ENCODE measurements around the gene GPR160.

Gene GPR160

DNA sequence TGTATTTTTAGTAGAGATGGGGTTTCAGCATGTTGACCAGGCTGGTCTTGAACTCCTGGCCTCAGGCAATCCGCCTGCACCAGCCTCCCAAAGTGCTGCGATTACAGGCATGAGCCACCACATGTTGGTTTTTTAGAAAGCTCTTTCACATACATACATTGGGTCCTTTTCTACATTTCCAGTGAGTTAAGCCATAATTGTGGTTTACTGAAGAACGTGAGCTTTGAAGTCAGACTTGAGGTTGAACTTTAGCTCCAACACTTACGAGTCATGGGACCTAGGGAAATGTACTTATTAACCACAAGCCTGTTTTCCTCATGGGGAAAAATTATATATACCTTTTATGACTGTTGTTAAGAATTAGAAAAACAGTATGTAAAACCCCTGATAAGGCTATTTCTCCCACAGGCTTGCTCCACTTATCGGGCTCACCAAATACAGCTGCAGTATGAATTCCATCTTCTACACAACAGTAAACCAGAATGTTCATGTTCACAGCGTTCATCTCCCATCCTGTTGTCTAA is 39.0 kb downstream of the GPR160 start:
- peak overlapping the region; percentile 3 for H3K4me2 ChIP-seq (ENCODE audit: low read depth, low read length, poor library complexity, severe bottlenecking)
- no peaks in the 10 kb centered on the region for H3K36me3 ChIP-seq (ENCODE audit: insufficient read depth, low read length)
- H3K4me3 ChIP-seq (ENCODE audit: low read length, poor library complexity, severe bottlenecking) = no peak overlapping the region

DNA sequence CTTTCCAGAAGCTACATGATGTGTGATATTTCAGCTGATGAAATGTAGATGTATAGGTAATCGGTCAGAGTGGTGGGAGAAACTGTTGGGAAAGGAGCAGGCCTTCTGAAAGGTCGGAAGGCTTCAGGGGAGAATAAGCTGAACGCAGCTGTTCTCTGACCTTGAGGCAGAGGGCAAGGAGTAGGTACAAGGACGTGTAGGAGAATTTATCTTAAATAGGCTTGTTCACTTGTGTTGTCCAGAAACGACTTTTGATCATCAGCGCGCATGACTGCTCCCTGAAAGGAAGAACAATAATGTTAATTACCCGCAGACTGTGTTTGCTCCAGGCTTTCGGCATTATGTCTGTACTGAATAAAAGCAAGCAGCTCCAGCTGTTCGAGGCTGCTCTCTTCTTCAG is 39.6 kb downstream of the GPR160 start:
- no peak overlapping the region for H3K4me3 ChIP-seq (ENCODE audit: low read length, poor library complexity, severe bottlenecking)
- H3F3A ChIP-seq (ENCODE audit: low read depth) = no peaks in the 10 kb centered on the region
- peaks cover 6% of the 10 kb centered on the region for H3K4me1 ChIP-seq (ENCODE audit: insufficient read depth, low read length, poor library complexity, severe bottlenecking)
- H3K36me3 ChIP-seq (ENCODE audit: insufficient read depth, low read length) = no peaks in the 10 kb centered on the region
- H4K20me1 ChIP-seq (ENCODE audit: insufficient read depth, low read length, poor library complexity, severe bottlenecking) = no peaks in the 10 kb centered on the region
- no peaks in the 10 kb centered on the region for H3K79me2 ChIP-seq (ENCODE audit: insufficient read depth, low read length)
- H2AFZ ChIP-seq (ENCODE audit: low read length) = no peak overlapping the region
- no peak overlapping the region for H3K9ac ChIP-seq (ENCODE audit: low read depth, low read length, poor library complexity, severe bottlenecking)
- H3K9me2 ChIP-seq (replicated peaks; ENCODE audit: low read depth, low read length) = no peaks in the 10 kb centered on the region
- H3K4me2 ChIP-seq (ENCODE audit: low read depth, low read length, poor library complexity, severe bottlenecking) = peak overlapping the region; percentile 3
- H3K27me3 ChIP-seq (ENCODE audit: insufficient read depth, low read length, poor library complexity, severe bottlenecking) = peaks cover 5% of the 10 kb centered on the region
- no peaks in the 10 kb centered on the region for H3K9me3 ChIP-seq (ENCODE audit: insufficient read depth, low read depth, low read length)
- TF ChIP-seq, protein P1, sequence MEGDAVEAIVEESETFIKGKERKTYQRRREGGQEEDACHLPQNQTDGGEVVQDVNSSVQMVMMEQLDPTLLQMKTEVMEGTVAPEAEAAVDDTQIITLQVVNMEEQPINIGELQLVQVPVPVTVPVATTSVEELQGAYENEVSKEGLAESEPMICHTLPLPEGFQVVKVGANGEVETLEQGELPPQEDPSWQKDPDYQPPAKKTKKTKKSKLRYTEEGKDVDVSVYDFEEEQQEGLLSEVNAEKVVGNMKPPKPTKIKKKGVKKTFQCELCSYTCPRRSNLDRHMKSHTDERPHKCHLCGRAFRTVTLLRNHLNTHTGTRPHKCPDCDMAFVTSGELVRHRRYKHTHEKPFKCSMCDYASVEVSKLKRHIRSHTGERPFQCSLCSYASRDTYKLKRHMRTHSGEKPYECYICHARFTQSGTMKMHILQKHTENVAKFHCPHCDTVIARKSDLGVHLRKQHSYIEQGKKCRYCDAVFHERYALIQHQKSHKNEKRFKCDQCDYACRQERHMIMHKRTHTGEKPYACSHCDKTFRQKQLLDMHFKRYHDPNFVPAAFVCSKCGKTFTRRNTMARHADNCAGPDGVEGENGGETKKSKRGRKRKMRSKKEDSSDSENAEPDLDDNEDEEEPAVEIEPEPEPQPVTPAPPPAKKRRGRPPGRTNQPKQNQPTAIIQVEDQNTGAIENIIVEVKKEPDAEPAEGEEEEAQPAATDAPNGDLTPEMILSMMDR (conservative IDR thresholded peaks at IDR 0.05; ENCODE audit: low read length) = no peak
- no peak for TF ChIP-seq EZH2phosphoT487 (IDR thresholded peaks at IDR 0.05; ENCODE audit: borderline replicate concordance)

More for the DNA sequence above, 39.0 kb downstream of the GPR160 start:
- Histone ChIP-seq H3K9me3 (ENCODE audit: insufficient read depth, low read depth, low read length) (no peaks in the 10 kb centered on the region), H3K9me2 (replicated peaks; ENCODE audit: low read depth, low read length) (no peaks in the 10 kb centered on the region), H3F3A (ENCODE audit: low read depth) (no peaks in the 10 kb centered on the region), H2AFZ (ENCODE audit: low read length) (no peak overlapping the region), H3K79me2 (ENCODE audit: insufficient read depth, low read length) (no peaks in the 10 kb centered on the region), H4K20me1 (ENCODE audit: insufficient read depth, low read length, poor library complexity, severe bottlenecking) (no peaks in the 10 kb centered on the region), H3K9ac (ENCODE audit: low read depth, low read length, poor library complexity, severe bottlenecking) (no peak overlapping the region), H3K27me3 (ENCODE audit: insufficient read depth, low read length, poor library complexity, severe bottlenecking) (peaks cover 5% of the 10 kb centered on the region), H3K4me1 (ENCODE audit: insufficient read depth, low read length, poor library complexity, severe bottlenecking) (peaks cover 6% of the 10 kb centered on the region)
- no peak for TF ChIP-seq EZH2phosphoT487 (IDR thresholded peaks at IDR 0.05; ENCODE audit: borderline replicate concordance)
- TF ChIP-seq, protein P1 (conservative IDR thresholded peaks at IDR 0.05; ENCODE audit: low read length) = no peak

DNA sequence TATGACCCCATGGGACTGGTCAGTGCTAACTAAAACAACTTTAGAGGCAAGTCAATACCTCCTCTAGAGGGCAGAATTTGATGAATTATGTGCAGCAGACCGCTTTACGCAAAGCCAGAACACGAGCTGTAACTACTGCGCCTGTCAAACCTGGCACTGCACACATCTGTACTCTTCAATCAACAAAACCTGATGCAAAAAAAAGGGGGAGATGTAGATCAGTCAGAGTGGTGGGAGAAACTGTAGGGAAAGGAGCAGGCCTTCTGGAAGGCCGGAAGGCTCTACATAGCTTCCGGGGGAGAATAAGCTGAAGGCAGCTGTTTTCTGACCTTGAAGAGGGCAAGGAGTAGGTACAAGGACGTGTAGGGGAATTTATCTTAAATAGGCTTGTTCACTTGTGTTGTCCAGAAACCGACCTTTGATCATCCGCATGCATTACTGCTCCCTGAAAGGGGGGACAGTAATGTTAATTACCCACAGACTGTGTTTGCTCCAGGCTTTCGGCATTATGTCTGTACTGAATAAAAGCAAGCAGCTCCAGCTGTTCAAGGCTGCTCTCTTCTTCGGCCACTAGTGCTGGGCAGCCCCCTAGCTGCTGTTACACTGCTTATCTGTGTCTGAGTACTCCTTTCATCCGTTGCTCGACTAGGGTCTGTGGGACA is 41.0 kb downstream of the GPR160 start:
- Histone ChIP-seq H3K4me2 (ENCODE audit: low read depth, low read length, poor library complexity, severe bottlenecking) (no peak overlapping the region), H3F3A (ENCODE audit: low read depth) (no peaks in the 10 kb centered on the region)
- TF ChIP-seq, protein P1 (conservative IDR thresholded peaks at IDR 0.05; ENCODE audit: low read length) = peak; percentile 56
- TF ChIP-seq EZH2phosphoT487 (IDR thresholded peaks at IDR 0.05; ENCODE audit: borderline replicate concordance) = no peak

More for the DNA sequence above, 41.0 kb downstream of the GPR160 start:
- H3K36me3 ChIP-seq (ENCODE audit: insufficient read depth, low read length) = no peaks in the 10 kb centered on the region
- H4K20me1 ChIP-seq (ENCODE audit: insufficient read depth, low read length, poor library complexity, severe bottlenecking) = no peaks in the 10 kb centered on the region
- no peak overlapping the region for H3K9ac ChIP-seq (ENCODE audit: low read depth, low read length, poor library complexity, severe bottlenecking)
- H3K79me2 ChIP-seq (ENCODE audit: insufficient read depth, low read length) = no peaks in the 10 kb centered on the region
- H3K9me3 ChIP-seq (ENCODE audit: insufficient read depth, low read depth, low read length) = no peaks in the 10 kb centered on the region
- H2AFZ ChIP-seq (ENCODE audit: low read length) = no peak overlapping the region
- H3K9me2 ChIP-seq (replicated peaks; ENCODE audit: low read depth, low read length) = no peaks in the 10 kb centered on the region
- no peak overlapping the region for H3K4me3 ChIP-seq (ENCODE audit: low read length, poor library complexity, severe bottlenecking)
- H3K27me3 ChIP-seq (ENCODE audit: insufficient read depth, low read length, poor library complexity, severe bottlenecking) = peaks cover 5% of the 10 kb centered on the region
- H3K4me1 ChIP-seq (ENCODE audit: insufficient read depth, low read length, poor library complexity, severe bottlenecking) = peaks cover 6% of the 10 kb centered on the region

All from Loucy (cell line).